OCI-LY3 (cell line): ENCODE data around the gene SARDH.

Experiments
- EZH2phosphoT487 ChIP-seq: fragments of 200-600 bp; shearing (Covaris generic); IDR thresholded peaks from 2 replicates; pipeline ENCODE4 v1.6.1; 2018; ENCODE audit warnings: antibody characterized with exemption, mixed run types, low read depth
- TF ChIP-seq, protein P1 (sequence below): fragments of 200-600, 300-600 bp; sonication (generic); IDR thresholded peaks from 2 replicates; pipeline ENCODE4 v1.5.1; 2014; ENCODE audit warnings: antibody characterized with exemption, low read length, low read depth

DNA sequence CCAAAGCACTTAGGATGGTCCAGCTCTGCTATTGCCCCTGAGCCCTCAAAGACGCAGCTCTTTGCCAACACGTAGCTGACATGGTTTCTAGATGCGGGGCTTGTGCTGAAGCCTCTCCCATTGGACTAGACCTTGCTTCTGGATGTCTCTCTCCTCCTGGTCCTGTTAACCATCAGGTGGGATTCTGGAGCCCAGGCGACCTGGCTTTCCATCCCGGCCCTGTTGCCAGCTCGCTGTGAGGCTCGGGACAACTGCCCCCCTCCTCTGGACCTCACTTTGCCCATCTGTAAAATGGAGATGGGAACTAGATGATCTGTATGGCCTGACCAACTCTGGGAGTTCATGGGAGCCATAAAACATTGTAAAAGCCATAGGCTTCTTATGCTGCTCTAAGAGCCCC, 98.0 kb downstream of the SARDH start:
- TF ChIP-seq, protein P1, sequence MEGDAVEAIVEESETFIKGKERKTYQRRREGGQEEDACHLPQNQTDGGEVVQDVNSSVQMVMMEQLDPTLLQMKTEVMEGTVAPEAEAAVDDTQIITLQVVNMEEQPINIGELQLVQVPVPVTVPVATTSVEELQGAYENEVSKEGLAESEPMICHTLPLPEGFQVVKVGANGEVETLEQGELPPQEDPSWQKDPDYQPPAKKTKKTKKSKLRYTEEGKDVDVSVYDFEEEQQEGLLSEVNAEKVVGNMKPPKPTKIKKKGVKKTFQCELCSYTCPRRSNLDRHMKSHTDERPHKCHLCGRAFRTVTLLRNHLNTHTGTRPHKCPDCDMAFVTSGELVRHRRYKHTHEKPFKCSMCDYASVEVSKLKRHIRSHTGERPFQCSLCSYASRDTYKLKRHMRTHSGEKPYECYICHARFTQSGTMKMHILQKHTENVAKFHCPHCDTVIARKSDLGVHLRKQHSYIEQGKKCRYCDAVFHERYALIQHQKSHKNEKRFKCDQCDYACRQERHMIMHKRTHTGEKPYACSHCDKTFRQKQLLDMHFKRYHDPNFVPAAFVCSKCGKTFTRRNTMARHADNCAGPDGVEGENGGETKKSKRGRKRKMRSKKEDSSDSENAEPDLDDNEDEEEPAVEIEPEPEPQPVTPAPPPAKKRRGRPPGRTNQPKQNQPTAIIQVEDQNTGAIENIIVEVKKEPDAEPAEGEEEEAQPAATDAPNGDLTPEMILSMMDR, result no peak
- no peak for TF ChIP-seq EZH2phosphoT487
